GM21786 (cell line): ENCODE measurements around the gene TFIP11.

Source experiments
- ATAC-seq: cut with Tn5 transposase; IDR thresholded peaks from one replicate; pipeline ENCODE4 v1.9.1; 2021; ENCODE audit not compliant: unreplicated experiment

TFIP11 gene

GRCh38 chr22:26450453-26451185 lies 61.7 kb downstream of the TFIP11 start:
- ATAC-seq: no peak

GRCh38 chr22:26448941-26449340 lies 63.3 kb downstream of the TFIP11 start:
- ATAC-seq: no peak

GRCh38 chr22:26448334-26448733 lies 63.9 kb downstream of the TFIP11 start:
- ATAC-seq: no peak

- no peak for ATAC-seq
Observed at GRCh38 chr22:26447584-26448329, 64.5 kb downstream of the TFIP11 start.

GRCh38 chr22:26446808-26447515 lies 65.3 kb downstream of the TFIP11 start:
- no peak for ATAC-seq

GRCh38 chr22:26445577-26446275 lies 66.5 kb downstream of the TFIP11 start:
- ATAC-seq: no peak

- ATAC-seq: no peak
Observed at GRCh38 chr22:26444777-26445176, 67.5 kb downstream of the TFIP11 start.

GRCh38 chr22:26443901-26444690 lies 68.2 kb downstream of the TFIP11 start:
- no peak for ATAC-seq

- ATAC-seq: no peak
Observed at GRCh38 chr22:26442086-26442756, 70.1 kb downstream of the TFIP11 start.
